GM21447 (cell line): ENCODE results near the gene FARP2.

ENCODE experiments used
- ATAC-seq: cut with Tn5 transposase; IDR thresholded peaks from one replicate; pipeline ENCODE4 v1.9.1; 2021; ENCODE audit not compliant: unreplicated experiment

Gene FARP2

DNA sequence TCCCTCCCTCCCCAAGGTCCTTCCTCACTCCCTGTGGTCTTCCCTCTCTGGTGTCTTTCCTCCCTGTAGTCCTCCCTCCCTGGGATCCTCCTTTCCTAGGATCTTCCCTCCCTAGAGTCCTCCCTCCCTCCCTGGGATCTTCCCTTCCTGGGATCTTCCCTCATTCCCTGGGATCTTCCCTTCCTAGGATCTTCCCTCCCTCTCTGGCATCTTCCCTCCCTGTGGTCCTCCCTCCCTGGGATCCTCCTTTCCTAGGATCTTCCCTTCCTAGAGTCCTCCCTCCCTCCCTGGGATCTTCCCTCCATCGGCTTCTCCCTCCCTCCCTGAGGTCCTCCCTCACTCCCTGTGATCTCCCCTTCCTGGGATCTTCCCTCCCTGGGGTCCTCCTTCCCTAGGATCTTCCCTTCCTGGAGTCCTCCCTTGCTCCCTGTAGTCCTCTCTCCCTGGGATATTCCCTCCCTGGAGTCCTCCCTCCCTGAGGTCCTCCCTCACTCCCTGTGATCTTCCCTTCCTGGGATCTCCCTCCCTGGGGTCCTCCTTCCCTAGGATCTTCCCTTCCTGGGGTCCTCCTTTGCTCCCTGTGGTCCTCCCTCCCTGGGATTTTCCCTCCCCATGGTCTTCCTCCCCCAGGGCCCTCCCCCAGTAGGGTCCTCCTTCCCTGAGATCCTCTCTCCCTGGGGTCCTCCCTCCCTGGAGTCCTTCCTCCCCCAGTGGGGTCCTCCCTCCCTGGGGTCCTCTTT is 129.3 kb downstream of the FARP2 start:
- no peak for ATAC-seq

DNA sequence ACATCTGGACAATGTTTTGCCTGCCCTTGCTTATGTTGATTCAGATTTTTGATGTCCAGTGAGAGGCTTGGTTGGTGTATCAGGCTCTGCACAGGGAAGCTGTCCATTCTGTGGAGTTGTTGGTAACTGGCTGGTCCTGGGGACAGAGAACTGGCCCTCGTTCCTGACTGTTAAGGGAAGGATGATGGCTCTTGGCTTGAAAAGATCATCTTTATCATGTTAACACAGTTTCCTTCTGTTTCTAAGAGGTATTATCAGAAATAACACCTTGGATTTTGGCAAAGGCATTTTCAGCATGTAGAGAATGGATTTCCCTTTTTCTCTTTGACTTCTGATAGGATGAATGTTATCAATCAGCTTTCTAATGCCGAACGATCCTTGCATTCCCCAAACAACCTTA is 133.0 kb downstream of the FARP2 start:
- ATAC-seq, result no peak

DNA sequence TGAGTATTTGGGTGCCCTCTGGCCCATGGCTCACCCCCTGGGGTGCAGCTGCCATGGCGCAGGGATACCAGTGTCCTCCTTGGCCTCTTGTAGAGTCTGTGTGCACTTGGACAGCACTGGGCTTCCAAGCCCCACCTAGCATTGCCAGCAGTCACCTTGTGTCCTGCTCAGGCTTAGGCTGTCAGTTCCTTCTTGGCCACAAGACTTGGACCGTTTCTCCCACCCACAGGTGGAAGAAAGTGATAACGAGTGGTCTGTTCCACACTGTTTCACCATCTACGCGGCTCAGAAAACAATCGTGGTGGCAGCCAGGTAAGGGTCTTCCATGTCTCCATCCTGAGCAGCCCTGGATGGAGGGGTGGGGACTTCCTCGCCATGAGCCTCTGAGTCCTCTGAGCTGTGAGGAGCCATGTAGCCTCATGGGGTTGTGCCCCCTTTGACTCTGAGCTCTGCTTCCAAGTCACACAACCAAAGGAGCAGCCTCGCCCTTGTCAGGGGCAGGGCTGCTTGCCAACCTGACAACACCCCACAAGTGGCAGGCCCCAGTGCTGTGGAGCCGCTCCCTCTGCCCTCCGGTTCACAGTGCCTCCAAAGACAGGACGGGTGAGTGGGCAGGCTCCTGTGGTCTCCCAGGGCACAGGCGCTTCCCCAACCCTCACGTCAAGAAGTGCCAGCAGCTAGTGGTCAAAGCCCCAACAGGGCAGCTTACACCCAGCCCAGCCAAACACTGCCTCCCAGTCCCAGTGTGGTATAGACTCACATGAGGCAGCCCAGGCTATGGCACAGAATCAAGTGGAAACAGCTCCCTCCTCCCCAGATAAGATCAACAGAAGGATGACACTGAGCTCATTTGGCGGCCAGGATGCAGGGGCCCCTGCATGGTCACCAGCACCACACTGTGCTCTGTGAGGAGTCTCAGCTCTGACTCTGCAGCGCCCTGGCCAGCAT is 133.9 kb downstream of the FARP2 start:
- no peak for ATAC-seq

GRCh38 chr2:241490825-241491506 is 134.9 kb downstream of the FARP2 start:
- no peak for ATAC-seq

GRCh38 chr2:241491549-241492173 is 135.6 kb downstream of the FARP2 start:
- no peak for ATAC-seq

GRCh38 chr2:241492174-241492565 is 136.1 kb downstream of the FARP2 start:
- no peak for ATAC-seq

DNA sequence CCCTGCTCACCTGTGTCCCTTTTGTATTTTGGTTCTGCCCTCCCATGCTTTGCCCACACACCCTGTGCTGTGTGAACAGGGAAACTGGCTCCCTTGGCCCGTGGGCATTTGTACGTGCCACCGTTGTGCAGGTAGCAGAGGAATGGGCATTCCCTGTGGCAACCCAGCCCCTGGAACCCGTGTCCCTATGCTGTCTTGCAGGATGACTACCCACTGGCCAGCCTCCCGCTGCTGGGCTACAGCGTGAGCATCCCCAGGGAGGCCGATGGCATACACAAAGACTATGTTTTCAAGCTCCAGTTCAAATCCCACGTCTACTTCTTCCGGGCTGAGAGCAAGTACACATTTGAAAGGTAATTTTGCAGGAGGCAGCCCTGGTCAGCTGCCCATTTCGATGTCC is 137.0 kb downstream of the FARP2 start:
- no peak for ATAC-seq

DNA sequence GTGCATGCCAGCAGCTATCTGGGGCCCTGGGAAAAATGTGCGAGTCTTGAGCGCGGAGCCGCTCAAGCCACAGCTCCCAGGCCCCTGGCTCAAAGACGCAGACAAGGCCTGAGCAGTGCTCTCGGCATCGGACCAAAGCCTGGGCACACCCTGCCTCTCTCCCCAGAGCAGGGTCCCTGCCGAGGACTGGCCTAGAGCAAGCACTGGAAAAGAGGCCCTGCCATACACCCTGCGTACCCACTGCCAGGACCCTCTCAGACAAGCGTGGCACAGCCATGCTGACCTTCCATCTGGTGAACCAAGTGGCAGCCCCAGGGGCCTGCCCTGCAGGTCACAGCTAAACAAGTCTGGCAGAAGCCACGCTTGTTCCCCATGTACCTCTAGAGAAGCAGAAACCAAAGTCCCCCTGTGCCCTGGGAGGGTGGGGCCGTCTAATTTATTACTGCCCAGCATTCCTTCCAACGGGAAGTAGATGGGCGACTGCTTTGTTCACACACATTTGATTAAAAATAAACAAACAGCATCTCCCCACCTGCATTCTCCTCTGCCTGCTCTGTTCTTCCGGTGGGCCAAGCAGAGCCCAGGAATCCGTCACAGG is 138.3 kb downstream of the FARP2 start:
- ATAC-seq, result no peak

DNA sequence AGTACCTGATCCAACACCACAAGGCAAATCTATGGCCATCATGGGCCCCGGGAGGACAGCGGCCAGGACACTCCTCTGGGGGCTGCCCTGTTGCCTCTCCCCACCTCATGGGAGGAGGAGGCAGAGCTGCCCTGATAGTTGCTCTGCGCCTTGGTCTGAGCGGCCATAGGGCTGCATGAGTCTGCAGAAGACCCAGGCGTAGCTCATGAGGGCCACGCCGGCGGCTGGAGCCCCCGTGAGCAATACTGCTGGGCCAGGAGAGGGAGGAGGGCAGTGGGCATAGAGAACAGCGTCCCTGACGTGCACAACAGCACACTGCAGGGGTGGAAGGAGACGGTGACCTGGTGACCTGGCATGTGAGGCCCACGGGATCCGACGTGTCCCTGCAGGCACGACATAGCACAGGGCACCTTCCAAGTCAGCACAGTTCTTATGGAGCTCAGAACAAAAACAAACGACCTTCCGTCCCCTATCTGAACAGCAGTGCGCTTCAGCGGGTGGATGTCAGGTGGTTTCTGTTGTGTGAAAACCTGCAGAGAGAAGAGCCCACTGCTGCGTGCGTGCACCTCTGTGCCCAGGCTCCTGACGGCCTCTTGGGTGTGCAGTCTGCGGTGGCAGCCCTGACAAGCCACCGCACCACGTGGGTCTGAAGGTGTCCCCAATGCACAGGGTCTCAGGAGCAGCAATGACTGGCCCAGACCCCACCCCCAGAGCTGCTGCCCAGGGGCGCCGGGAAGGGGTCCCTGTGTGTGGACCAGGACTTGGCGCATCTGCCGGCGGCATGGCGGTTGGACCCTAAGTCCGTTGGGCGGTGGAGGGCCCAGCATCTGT is 139.3 kb downstream of the FARP2 start:
- ATAC-seq, result no peak

- no peak for ATAC-seq
These were observed 140.1 kb downstream of the FARP2 start for GRCh38 chr2:241496003-241496707.

DNA sequence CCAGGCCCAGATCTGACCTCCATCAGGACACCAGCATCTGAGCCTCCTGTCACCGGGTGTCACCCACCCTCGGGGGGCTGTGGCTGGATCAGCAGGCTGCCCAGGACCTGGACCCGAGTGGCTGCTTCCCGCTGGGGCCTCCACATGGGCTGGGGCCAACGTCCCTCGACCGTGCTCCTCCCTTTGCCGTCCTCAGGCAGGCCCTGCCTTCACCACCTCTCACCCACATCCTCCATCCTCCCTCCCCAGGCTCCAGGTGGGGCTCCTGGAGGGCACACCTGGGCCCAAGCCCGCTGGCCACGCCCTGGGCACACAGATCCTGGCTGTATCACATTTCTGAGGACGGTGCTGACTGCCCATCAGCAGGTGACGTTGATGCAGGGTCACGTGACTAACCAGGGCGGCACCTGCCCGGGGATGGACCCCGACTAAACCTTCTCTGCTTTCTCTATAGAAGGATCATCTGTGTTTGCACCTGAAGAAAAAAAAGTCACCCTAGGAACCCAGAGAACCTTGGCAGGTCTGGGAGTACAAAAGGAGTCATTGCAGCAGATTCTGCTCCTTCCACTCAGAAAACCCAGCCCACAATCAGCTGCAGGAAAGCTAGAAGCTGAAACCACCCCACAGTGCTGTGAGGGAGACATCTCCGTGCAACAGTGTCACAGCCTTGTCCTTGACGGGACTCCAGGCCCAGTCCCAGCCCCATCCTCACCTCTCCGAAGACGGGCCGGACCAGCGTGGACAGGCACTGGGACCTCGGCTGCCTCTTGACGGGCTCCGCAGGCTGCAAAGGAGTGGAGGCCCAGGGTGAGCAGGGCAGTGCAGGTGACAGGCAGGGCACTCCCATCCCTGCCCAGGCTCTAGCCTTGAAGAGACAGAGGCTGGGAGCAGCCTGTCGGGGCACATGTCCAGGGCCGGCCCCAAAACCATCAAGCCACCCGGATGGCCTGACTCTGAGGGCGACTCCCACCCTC is 141.1 kb downstream of the FARP2 start:
- no peak for ATAC-seq

DNA sequence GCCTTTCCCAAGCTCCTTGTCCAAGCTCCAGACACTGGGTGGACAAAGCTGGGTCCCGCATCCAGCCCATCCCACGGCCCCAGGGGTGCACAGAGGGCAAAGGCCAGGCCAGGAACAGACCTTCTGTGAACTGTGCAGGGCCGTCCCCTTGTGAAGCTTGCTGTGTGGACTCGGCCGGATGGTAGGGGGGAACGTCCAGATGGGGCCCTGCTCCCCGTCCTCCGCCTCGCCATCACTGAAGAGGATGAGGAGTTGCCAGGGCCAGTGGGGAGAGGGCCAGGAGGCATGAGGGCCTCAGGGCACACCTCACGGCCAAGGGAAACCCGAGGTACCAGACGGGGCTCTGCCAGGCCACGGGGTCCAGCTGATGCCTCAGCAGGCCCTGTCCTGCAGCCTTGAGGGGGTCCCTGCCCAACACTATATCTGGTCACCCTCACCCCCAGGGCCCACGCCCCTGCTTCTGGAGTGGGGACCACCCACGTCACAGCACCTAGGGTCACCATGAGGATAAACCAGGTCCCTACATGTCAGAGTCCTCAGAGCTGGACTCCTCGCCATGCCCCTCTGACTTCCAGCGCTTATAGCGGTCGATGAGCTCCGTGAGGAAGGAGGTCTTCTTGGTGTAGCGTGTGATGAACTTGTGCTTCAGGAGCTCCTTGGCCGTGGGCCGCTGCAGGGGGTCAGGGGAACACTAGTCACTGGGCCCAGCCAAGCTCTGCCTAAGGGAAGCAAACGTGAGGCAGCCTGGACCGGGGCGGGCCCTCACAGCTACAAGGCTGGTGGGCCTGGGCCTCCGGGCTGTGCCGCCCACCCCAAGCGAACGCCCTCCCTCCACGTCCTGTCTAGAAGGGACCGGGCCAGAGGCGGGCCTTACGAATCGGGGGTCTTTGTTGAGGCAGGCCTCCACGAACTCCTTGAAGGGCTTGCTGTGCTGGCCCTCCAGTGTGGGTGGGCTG is 142.3 kb downstream of the FARP2 start:
- ATAC-seq, result no peak

DNA sequence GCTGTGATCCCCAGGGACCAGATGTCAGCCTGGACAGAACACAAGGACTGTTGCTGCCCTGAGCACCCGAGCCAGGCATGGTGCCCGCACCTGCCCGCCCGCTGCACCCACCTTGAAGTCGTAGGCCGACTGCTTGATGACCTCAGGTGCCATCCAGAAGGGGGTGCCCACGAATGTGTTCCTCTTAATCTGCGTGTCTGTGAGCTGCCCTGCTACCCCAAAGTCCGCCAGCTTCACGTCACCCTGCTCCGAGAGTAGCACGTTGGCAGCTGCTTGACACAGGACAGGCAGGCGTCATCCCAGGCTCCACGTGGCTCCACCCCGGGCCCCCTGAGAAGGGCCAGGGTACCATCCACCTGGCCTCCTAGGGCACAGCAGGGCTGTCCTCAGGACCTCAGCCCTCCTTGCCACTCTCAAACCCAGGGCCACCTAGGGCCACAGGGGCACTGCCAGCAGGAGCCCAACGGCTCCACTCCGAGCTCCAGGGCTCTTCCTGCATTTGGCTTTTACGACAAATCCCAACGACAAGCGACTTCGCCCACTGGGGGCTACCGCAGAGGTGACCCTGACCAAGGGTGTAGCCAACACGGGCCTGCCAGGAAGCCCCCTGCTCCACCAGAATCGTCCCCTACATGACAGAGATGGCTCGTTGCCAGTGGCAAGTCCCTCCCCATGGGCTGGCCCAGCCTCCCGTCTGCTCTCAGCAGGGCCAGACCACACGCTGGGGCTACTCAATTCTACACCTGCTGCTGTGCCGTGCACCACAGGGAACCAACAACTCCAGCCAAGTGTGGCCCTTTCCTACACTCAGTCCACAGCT is 143.3 kb downstream of the FARP2 start:
- ATAC-seq, result no peak

DNA sequence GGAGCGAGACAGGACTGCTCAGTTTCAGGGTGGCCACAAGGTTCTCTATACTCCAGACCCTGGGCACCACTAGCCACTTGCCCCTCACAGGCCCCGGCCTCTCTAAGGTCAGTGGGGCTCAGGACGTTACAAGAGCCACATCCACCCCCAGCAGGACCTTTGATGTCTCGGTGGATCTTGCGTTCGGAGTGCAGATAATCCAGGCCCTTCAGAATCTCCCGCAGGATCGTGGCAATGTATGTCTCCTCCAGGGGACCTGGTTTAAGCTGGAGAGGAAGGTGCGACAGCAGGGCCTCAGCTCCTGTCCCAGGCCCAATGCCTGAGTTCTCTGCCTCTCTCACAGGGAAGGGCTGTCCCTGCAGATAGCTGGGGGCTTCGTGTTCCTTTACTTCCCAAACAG is 143.9 kb downstream of the FARP2 start:
- ATAC-seq, result no peak

- ATAC-seq, result no peak
These were observed 144.4 kb downstream of the FARP2 start for GRCh38 chr2:241500431-241500975.

DNA sequence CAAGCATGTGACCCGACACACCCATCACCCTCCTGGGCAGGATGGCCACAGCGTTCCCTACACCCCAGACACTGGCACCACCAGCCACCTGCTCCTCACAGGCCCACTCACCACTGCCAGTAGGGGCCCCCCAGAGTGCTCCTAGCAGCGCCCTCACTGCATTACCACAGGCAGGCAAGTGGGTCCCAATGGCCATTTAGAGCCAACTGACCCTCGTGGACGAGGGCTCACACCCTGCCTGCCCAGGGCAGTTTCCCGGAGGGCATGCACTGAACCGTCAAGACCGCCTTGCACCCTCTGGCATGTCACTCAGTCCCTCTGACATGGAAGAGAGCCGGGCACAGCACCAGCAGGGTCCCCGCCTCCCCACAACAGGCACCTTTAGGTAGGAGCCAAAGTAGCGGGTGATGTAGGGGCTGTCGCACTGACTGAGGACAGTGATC is 145.0 kb downstream of the FARP2 start:
- no peak for ATAC-seq
